Esophagus squamous epithelium (tissue), 4 donors: Measurements from ENCODE around the gene CDC34.
A peak's percentile ranks its signal among the peaks of the same experiment; 100 is the strongest.

Experiments
- CTCF ChIP-seq, 6 experiments: fragments of 450-650 bp in 4 of 6; fragments of 200-600 bp in 2 of 6; sonication (generic) in 2 of 6; IDR thresholded peaks; one replicate each; pipeline ENCODE4 v1.5.1; 2016 to 2019; ENCODE audit warnings: antibody characterized with exemption in 6 of 6, mild to moderate bottlenecking in 4 of 6, moderate library complexity in 4 of 6
- POLR2A ChIP-seq, 4 donors: fragments of 450-650 bp; IDR thresholded peaks; one replicate each; pipeline ENCODE4 v1.6.1; 2017; ENCODE audit warnings: antibody characterized with exemption in 4 of 4, mild to moderate bottlenecking in 4 of 4, moderate library complexity in 3 of 4

- peak in 1 of 6 experiments; percentile 6 for TF ChIP-seq CTCF (IDR thresholded peaks at IDR 0.05)
- TF ChIP-seq POLR2A (IDR thresholded peaks at IDR 0.05): no peak
Observed at GRCh38 chr19:489418-490196, 42.0 kb upstream of the CDC34 start.
